ENCODE measurements around the gene ABCA8. TPM values are rescaled to one million over a fixed set of nuclear protein-coding genes. Genes with fewer than 3 reads are reported as not detected.
"Not testable (repeated sequence)": the region's sequence is repeated elsewhere in the genome, so short reads cannot be mapped to it uniquely, and the experiment has no call there.

The ABCA8 gene
- polyA plus RNA-seq, 4 donors, result 1.2 to 3.8 (median 1.4) TPM

DNA sequence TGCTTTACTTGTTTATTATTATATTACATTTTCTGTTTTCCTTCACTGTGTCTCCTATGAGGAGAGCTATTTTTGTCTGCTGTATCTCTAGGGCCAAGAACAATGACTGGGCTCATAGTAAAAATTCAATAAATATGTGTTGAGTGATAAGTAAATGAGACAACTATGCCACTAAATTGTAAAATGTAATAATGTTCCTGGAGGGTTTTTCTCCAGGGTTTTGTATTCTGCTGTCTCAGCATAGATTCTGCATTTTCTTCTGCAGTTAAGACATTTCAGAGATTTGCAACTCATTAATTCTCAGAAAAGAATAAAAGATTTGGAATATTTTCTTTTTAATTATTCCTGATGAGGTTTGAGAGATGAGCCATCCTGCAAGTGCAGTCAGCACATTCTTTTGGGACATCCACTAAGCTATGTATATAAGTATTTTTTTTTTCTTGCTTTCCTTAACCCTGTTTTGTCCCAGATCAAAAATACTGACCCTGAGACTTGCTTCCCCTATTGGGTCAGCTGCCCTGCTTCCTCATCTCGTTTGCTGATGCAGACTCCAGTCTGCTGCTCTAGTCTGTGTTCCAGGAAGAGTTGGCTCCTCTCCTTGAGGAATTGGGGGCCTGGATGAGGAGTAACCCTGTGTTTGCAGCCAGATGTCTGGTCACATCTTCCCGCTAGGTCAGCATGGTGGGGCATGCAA, 122.9 kb downstream of the ABCA8 start:
- DNase-seq (ENCODE audit: low read depth in 4 of 4, low spot score in 3 of 4), result no peak

DNA sequence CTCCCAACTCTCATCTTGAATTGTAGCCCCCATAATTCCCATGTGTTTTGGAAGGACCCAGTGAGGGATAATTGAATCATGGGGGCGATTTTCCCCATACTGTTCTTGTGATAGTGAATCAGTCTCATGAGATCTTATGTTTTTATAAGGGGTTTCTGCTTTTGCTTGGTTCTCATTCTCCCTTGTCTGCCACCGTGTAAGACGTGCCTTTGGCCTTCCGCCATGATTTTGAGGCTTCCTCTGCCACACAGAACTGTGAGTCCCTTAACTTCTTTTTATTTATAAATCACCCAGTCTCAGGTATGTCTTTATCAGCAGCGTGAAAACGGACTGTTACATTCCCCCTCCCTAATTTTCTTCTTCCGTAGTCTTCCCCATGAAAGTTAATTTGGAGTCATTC, 124.0 kb downstream of the ABCA8 start:
- no peak for DNase-seq (ENCODE audit: low read depth in 4 of 4, low spot score in 3 of 4)

DNA sequence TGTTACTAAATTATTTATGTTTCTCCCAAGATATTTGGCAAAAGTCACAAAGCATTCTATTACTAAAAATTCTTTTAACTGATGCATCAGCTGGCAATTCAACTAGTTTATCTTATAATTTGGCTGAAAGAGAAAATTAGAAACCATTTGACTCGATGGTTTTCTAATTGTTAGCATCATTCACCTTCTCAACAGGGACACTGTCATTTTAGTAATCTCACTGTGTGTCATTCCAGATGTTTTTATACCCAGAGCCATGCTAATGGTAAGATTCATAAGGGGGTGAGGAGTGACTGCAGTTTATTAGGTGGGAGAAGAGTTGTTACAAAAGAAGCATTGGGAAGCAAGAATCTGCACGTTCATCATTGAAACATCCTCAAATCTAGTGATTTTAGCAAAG, 124.9 kb downstream of the ABCA8 start:
- no peak for DNase-seq (ENCODE audit: low read depth in 4 of 4, low spot score in 3 of 4)

DNA sequence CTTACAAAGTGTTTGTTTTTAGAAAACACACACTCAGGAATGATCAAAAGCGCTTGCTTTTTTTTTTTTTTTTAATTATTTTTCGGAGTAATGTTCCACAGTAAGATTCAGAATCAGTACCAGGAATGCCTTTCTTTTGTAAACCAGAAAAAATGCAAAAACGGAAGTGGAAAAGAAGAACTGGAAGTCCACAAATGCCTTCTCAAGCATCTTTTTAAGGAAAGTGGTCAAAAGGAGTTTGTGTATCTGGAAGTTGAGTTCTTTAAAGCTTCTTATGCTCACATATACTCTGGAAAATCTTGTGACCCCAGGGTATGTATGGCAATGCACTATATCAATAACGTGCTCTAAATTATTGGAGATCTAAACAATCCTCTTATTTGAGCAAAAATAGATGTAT, 126.0 kb downstream of the ABCA8 start:
- no peak for DNase-seq (ENCODE audit: low read depth in 4 of 4, low spot score in 3 of 4)

DNA sequence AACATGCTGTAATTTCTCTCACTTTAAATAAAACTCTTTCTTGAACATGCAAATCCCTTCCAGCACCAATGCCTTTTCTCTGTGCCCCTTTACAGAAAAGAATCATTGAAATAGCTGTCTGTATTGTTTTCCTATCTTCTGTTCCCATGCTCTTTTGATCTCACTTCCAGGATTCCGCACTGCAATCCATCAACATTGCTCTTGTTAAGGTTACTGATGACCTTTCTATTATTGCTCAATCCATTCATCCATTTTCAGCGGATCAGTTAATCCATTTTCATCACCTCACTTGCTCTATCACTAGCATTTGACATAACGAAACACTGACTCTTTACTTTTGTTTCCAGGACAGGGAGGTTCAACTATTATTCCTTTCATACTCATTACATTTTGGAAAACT, 130.5 kb downstream of the ABCA8 start:
- no peak for DNase-seq (ENCODE audit: low read depth in 4 of 4, low spot score in 3 of 4)

DNA sequence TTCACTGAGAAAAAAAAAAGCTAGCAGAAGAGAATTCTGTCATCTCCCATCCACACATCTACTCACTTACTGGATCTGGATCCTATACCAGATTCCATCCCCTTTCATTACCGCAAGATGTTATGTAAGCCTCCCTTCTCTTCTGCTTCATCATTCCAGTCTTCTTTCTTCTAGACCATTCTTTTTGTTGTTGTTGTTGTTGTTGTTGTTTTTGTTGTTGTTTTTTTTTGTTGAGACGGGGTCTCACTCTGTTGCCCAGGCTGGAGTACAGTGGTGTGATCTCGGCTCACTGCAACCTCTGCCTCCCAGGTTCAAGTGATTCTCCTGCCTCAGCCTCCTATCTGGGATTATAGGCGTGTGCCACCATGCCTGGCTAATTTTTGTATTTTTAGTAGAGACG, 131.0 kb downstream of the ABCA8 start:
- not testable (repeated sequence) for DNase-seq (ENCODE audit: low read depth in 4 of 4, low spot score in 3 of 4)

DNA sequence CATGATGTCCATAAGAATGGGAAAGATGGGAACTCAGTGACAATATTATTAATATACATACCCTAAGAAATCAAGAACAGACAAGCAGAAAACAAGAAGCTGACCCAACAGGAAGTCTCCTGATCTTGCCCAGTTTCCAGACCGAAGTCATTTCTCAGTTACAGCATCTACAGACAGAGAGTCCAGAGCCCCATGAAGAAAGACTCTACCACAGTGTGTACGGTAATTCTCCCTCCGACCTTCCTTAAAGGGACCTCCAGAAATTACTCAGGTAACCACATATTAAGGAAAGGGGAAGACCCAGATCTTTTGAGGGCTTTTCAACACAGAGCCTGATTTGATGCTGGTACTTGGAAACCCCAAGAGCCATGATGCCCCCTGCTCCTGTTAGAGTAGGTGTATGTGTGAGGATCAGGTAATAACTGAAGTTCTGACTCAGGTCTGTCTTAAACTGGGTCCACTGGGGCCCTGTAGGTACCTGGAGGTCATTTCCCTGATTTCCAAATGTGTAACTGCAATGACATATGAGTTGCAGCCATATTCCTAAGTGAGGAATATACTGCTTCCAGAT, 132.4 kb downstream of the ABCA8 start:
- DNase-seq (ENCODE audit: low read depth in 4 of 4, low spot score in 3 of 4), result no peak

DNA sequence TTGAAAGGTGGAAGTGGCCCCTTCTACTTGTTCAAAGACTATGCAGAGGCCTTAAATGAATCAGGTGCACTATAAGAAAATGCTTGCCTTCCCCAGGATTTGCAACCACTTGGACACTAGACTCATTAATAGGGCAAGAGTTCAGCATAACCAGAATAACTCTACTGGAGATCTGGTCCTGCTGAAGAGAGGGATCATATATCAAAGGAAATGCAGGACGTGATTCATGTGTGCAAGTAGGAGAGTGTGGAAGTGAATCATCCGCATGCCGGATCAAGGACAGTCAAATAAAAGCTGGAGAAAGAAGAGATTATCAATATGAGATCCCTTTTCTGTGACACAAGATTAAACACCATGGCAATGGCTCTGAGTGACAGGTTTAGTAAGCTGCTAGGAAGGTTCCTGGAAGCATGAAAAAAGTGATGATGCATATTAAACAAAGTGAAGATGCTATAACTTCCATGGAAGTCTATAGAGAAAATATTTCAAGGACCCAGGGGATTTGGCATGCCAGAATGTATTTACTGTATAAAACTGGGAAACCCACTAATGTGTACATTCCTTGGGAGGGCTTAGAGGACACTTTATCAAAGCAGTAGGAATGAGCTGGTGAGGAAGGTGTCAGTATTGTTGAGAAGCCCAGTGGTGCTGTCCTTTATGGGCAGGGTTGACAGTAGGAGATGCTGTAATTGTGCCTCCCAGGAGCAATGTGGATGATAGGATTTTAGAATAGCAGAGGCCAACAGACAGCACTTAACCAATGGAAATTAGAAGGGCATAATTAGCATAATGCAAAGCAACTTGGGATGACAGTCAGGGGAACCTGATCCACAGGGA, 133.1 kb downstream of the ABCA8 start:
- DNase-seq (ENCODE audit: low read depth in 4 of 4, low spot score in 3 of 4), result peak in 2 of 4 donors; percentile 22 to 27

DNA sequence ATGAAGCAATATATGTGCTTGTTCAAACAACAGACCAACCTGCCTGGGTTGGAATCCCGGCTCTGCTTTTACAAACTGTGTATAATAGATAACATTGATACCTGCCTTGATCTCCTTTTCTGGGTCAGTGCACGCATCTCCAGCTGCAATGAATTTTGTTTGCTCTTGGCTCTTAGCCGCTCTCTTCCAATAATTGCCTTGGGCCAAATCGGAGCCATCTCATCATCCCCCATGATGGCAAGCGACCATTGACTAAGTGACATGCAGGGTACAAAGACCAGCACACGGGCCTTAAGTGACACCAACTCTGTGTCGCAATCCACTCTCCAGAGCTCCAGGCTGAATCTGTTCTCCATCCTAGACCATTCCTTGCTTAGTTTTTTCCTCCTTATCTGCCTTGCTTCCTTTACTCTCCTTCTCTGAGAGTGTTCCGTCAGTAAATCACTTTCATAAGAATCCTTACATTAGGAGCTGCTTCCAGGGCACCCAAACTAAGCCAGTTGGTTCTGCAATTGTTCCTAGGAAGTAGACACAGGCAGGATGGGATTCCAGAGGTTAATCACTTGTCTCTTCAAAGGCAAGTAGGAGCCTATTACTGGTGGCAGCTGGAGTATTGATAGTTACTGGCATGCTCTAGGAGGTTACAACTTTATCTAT, 134.2 kb downstream of the ABCA8 start:
- no peak for DNase-seq (ENCODE audit: low read depth in 4 of 4, low spot score in 3 of 4)

DNA sequence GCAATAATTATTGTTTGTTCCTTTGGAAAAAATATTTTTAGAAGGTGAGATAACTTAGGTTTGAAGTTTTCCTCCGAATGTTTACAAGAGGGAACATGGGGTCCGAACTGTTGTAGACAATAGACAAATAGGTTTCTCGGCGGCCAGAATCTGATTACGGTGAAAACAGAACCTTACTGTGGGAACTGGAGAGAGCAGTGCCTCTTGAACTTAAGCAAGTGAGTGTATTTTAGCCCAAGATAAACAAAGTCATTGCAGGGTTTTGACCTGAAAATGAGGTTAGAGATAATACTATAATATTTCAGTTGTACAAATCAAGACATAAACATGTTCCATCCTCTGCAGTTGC, 134.7 kb downstream of the ABCA8 start:
- DNase-seq (ENCODE audit: low read depth in 4 of 4, low spot score in 3 of 4), result no peak

DNA sequence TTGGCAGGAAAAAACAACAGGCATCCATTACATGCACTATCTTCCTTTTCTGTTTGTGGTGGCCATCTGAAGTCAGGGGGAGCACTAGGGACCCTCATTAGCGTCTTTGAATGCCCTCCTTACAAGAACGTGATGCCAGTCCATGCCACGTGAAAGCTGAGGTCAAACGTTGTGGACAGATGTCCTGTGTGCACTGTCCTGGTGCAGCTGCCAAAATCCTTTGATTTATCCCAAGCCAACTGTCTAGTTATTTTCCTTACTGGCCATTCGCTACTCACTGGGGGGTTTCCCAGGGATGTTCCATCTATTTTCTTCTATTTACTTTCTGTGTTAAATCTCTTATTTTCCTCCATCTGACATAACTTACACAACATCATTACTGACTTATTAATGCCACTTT, 135.7 kb downstream of the ABCA8 start:
- no peak for DNase-seq (ENCODE audit: low read depth in 4 of 4, low spot score in 3 of 4)

Other genes with a start within 250 kb of the ABCA8 start
- 1 to 10 TPM; 2.0 to 2.9 (median 2.7) TPM for gene ABCA9, start 105.5 kb upstream of the ABCA8 start, polyA plus RNA-seq (ENCODE audit: insufficient read length in 4 of 4)
- 1 to 10 TPM; 1.8 to 4.8 (median 3.3) TPM for gene ABCA6, start 186.5 kb upstream of the ABCA8 start, polyA plus RNA-seq (ENCODE audit: insufficient read length in 4 of 4)